Esophagus muscularis mucosa (tissue), 4 donors: ENCODE measurements around the gene SLC1A4. TPM values are rescaled to one million over a fixed set of nuclear protein-coding genes. Genes with fewer than 3 reads are reported as not detected.
"Not testable (repeated sequence)": the region's sequence is repeated elsewhere in the genome, so short reads cannot be mapped to it uniquely, and the experiment has no call there.

Source experiments
- DNase-seq: peaks from one replicate; pipeline ENCODE4 v3.0.0-alpha.2; 2017; ENCODE audit errors: extremely low spot score
- H3K27ac ChIP-seq, 4 donors: fragments of 200-600 bp; sonication (generic); replicated peaks in 1 of 4; 1 replicate in 3 of 4; 2 replicates in 1 of 4; pipeline ENCODE4 v1.5.1; 2016 to 2019; ENCODE audit warnings: mild to moderate bottlenecking in 1 of 4
- H3K27me3 ChIP-seq, 4 donors: fragments of 200-600 bp; sonication (generic); one replicate each; pipeline versions ENCODE4 v1.5.1 to v1.6.0; 2016 to 2019
- H3K36me3 ChIP-seq, 4 donors: fragments of 200-600 bp; sonication (generic); one replicate each; pipeline ENCODE4 v1.5.1; 2016 to 2019
- H3K4me1 ChIP-seq, 4 donors: fragments of 200-600 bp; sonication (generic); one replicate each; pipeline ENCODE4 v1.5.1; 2016 to 2019
- H3K4me3 ChIP-seq, 4 donors: fragments of 200-600 bp; sonication (generic); 1 replicate in 2 of 4; 2 replicates in 2 of 4; pipeline ENCODE4 v1.5.1; 2016 to 2019; ENCODE audit warnings: mild to moderate bottlenecking in 4 of 4, moderate library complexity in 1 of 4
- H3K9me3 ChIP-seq, 4 donors: fragments of 200-600 bp; sonication (generic); 1 replicate in 3 of 4; 2 replicates in 1 of 4; pipeline ENCODE4 v1.5.1; 2016 to 2019
- CTCF ChIP-seq, 3 experiments: fragments of 200-600 bp in 2 of 3; fragments of 450-650 bp in 1 of 3; sonication (generic) in 2 of 3; IDR thresholded peaks; one replicate each; pipeline ENCODE4 v1.5.1; 2017 to 2019; ENCODE audit warnings: antibody characterized with exemption in 3 of 3, mild to moderate bottlenecking in 2 of 3, moderate library complexity in 1 of 3
- EP300 ChIP-seq: sonication (generic); formaldehyde crosslinking; IDR thresholded peaks from one replicate; pipeline ENCODE4 v1.6.1; 2017; ENCODE audit warnings: antibody characterized with exemption
- POLR2A ChIP-seq: fragments of 450-650 bp; IDR thresholded peaks from one replicate; pipeline ENCODE4 v1.6.1; 2017; ENCODE audit warnings: antibody characterized with exemption, moderate library complexity, mild to moderate bottlenecking, low read depth
- POLR2AphosphoS5 ChIP-seq, 2 donors: sonication (generic); formaldehyde crosslinking; IDR thresholded peaks; one replicate each; pipeline ENCODE4 v1.6.1; 2017; ENCODE audit warnings: antibody characterized with exemption in 2 of 2
- WGBS: methylation state at CpG from one replicate; pipeline ENCODE4 v1.1.5; 2018; 5-methylcytosine and 5-hydroxymethylcytosine counted together
- intact Hi-C: fragments of 100-400 bp; cut with DNase I; formaldehyde crosslinking; loops from one replicate; pipeline ENCODE4 v1.15.1; 2023
- total RNA-seq, 4 donors: library from RNA; depleted of rRNA; stranded (reverse); fragments of >200 nt; gene quantifications; one replicate each; pipeline versions ENCODE4 v1.1.0 to v1.2.1, GENCODE V29; 2016

SLC1A4 gene
- total RNA-seq, 4 donors from 2014 or later: 10.4 to 15.1 (median 10.8) TPM

DNA sequence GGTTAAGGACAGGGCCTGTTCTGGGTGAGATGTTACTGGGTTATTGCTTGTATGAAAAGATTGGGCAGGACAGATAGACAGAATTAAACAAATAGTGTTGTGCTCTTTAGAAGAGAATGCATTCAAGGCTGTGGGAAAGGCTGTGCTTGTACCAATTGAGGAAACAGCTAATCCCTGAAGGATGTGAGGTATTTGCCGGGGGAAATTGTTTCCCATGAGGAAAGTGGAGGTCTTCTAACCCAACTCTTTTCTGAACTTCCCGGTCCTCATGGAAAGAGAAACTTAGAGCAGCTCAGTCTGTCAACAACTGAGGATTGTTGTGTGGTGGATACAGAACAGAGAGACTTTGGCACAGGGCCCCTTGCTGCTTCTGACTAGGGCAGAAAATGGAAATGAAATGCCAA, 9.5 kb downstream of the SLC1A4 start:
- Histone ChIP-seq H3K9me3 (no peaks in the 10 kb centered on the region), H3K27ac (peak overlapping the region; percentile 3 to 36 (median 16)), H3K27me3 (no peaks in the 10 kb centered on the region), H3K4me3 (no peak overlapping the region), H3K4me1 (peaks cover 5 to 21% (median 15%) of the 10 kb centered on the region in 4 donors), H3K36me3 (peaks cover 0 to 8% (median 2%) of the 10 kb centered on the region in 4 donors)
- 54% methylated on average over 2 of the region's 2 CpGs for WGBS
- intact Hi-C loops: loop anchor here (10.0 kb wide), 1 partner anchor 136 kb away; the partner anchor contains the start of gene RAB1A
- no peak for TF ChIP-seq CTCF (IDR thresholded peaks at IDR 0.05)
- DNase-seq: no peak

- Histone ChIP-seq H3K4me1 (peaks cover 5 to 21% (median 15%) of the 10 kb centered on the region in 4 donors), H3K36me3 (peaks cover 0 to 10% (median 3%) of the 10 kb centered on the region in 4 donors), H3K4me3 (no peak overlapping the region), H3K27ac (no peak overlapping the region), H3K27me3 (no peaks in the 10 kb centered on the region), H3K9me3 (no peaks in the 10 kb centered on the region)
- 77% methylated on average over 2 of the region's 2 CpGs for WGBS
- no peak for DNase-seq
- intact Hi-C loops: loop anchor here (10.0 kb wide), 1 partner anchor 135 kb away; the partner anchor contains the start of gene RAB1A
- TF ChIP-seq POLR2A: no peak
- no peak for TF ChIP-seq POLR2AphosphoS5 (IDR thresholded peaks at IDR 0.05)
- TF ChIP-seq EP300: no peak
- no peak for TF ChIP-seq CTCF (IDR thresholded peaks at IDR 0.05)
Measured at GRCh38 chr2:64999754-65000153, 10.6 kb downstream of the SLC1A4 start.

GRCh38 chr2:65000644-65001043, 11.4 kb downstream of the SLC1A4 start:
- TF ChIP-seq POLR2A (no peak), CTCF (IDR thresholded peaks at IDR 0.05) (no peak), EP300 (no peak), POLR2AphosphoS5 (IDR thresholded peaks at IDR 0.05) (no peak)
- no peak for DNase-seq
- intact Hi-C loops: no loop called here
- Histone ChIP-seq H3K36me3 (peaks cover 0 to 14% (median 8%) of the 10 kb centered on the region in 4 donors), H3K27me3 (no peaks in the 10 kb centered on the region), H3K4me3 (no peak overlapping the region), H3K9me3 (no peaks in the 10 kb centered on the region), H3K4me1 (peaks cover 5 to 21% (median 15%) of the 10 kb centered on the region in 4 donors), H3K27ac (no peak overlapping the region)
- 87% methylated on average over 3 of the region's 3 CpGs for WGBS

DNA sequence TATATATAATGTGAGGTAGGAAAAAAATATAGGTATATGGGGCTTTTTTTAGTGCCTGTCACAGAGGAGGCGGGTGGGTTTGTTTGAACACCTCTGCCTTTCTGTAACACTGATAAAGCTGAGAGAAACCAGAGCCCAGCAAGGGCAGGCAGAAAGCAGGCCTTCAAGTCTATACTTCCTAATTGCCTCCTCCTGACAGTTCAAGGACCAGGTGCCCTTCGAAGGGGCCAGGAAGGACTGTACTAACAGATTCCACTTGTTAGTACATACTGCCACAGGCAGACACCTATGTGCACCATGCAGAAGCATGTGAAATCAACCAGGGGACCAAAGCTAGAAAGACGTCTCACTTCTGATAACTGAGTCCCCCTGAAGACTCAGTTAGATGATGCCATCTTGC, 13.8 kb downstream of the SLC1A4 start:
- H3K27me3 ChIP-seq: no peaks in the 10 kb centered on the region
- peaks cover 0 to 29% (median 10%) of the 10 kb centered on the region in 4 donors for H3K36me3 ChIP-seq
- intact Hi-C loops: no loop called here
- H3K4me3 ChIP-seq: no peak overlapping the region
- TF ChIP-seq EP300: no peak
- TF ChIP-seq POLR2A: no peak
- no peak for TF ChIP-seq POLR2AphosphoS5 (IDR thresholded peaks at IDR 0.05)
- TF ChIP-seq CTCF (IDR thresholded peaks at IDR 0.05): no peak
- 98% methylated on average over 3 of the region's 3 CpGs for WGBS
- no peaks in the 10 kb centered on the region for H3K9me3 ChIP-seq
- H3K27ac ChIP-seq: no peak overlapping the region
- H3K4me1 ChIP-seq: peaks cover 5 to 21% (median 14%) of the 10 kb centered on the region in 4 donors
- DNase-seq: no peak

DNA sequence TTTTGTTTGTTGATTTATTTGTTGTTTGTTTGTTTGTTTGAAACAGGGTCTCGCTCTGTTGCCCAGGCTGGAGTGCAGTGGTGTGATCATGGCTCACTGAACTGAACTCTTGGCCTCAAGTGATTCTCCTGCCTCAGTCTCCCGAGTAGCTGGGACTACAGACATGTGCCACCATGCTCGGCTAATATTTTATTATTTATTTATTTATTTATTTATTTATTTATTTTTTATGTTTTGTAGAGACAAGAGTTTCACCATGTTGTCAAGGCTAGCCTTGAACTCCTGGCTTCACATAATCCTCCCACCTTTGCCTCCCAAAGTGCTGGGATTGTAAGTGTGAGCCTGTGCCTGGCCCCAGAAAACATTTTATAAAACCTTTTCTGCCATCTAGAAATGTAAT, 15.0 kb downstream of the SLC1A4 start:
- H3K27me3 ChIP-seq, DNase-seq, H3K9me3 ChIP-seq, H3K27ac ChIP-seq, H3K4me1 ChIP-seq, intact Hi-C loops, H3K4me3 ChIP-seq: not testable (repeated sequence)
- WGBS: 95% methylated on average over 3 of the region's 3 CpGs
- H3K36me3 ChIP-seq: peaks cover 0 to 31% (median 10%) of the 10 kb centered on the region in 4 donors
